Measurements from ENCODE around the gene LARGE1. TPM values are rescaled to one million over a fixed set of nuclear protein-coding genes. Genes with fewer than 3 reads are reported as not detected.

The LARGE1 gene
- total RNA-seq, 6 experiments from 2014 or later: 12.2 to 28.3 (median 15.2) TPM

DNA sequence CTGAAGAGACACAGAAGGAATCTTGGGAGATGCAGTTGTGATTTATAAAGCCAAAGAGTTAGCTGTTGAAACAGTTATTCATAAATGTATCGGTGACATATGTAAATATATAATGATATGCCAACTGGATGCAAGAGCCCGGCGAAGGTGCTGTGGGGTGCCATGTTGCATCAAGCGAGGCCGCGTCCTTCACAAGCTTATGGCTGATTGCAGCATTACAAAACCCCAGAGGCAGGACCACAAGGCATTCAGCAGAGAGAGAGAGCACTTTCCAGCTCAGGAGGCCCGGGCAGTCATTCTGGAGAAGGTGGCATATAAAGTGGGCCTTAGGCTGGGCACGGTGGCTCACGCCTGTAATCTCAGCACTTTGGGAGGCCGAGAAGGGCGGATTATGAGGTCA is 65.6 kb downstream of the LARGE1 start:
- intact Hi-C loops (cut with DNase I): no loop called here
- Histone ChIP-seq H3K4me1 (peaks cover 0 to 16% (median 4%) of the 10 kb centered on the region in 4 donors), H3K27ac (no peak overlapping the region), H3K27me3 (no peaks in the 10 kb centered on the region), H3K9me3 (no peaks in the 10 kb centered on the region), H3K36me3 (no peaks in the 10 kb centered on the region), H3K4me3 (no peak overlapping the region)
- ATAC-seq (no peak), DNase-seq (no peak)
- TF ChIP-seq, protein P1, sequence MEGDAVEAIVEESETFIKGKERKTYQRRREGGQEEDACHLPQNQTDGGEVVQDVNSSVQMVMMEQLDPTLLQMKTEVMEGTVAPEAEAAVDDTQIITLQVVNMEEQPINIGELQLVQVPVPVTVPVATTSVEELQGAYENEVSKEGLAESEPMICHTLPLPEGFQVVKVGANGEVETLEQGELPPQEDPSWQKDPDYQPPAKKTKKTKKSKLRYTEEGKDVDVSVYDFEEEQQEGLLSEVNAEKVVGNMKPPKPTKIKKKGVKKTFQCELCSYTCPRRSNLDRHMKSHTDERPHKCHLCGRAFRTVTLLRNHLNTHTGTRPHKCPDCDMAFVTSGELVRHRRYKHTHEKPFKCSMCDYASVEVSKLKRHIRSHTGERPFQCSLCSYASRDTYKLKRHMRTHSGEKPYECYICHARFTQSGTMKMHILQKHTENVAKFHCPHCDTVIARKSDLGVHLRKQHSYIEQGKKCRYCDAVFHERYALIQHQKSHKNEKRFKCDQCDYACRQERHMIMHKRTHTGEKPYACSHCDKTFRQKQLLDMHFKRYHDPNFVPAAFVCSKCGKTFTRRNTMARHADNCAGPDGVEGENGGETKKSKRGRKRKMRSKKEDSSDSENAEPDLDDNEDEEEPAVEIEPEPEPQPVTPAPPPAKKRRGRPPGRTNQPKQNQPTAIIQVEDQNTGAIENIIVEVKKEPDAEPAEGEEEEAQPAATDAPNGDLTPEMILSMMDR (IDR thresholded peaks at IDR 0.05): no peak
- no peak for TF ChIP-seq POLR2A (IDR thresholded peaks at IDR 0.05)
- 100% methylated on average over 2 of the region's 11 CpGs for WGBS (ENCODE audit: insufficient coverage, low coverage, low lambda C conversion rate, missing lambda C conversion rate)

GRCh38 chr22:33853200-33854097 is 66.8 kb downstream of the LARGE1 start:
- TF ChIP-seq POLR2A (IDR thresholded peaks at IDR 0.05): no peak
- TF ChIP-seq, protein P1 (IDR thresholded peaks at IDR 0.05): no peak
- peak overlapping the region; percentile 44 to 60 (median 57) for H3K4me3 ChIP-seq
- WGBS (ENCODE audit: insufficient coverage, low coverage, low lambda C conversion rate, missing lambda C conversion rate): 7% methylated on average over 8 of the region's 9 CpGs
- intact Hi-C loops (cut with DNase I): no loop called here
- H3K9me3 ChIP-seq: no peaks in the 10 kb centered on the region
- no peaks in the 10 kb centered on the region for H3K27me3 ChIP-seq
- H3K27ac ChIP-seq: peak overlapping the region; percentile 56 to 71 (median 61)
- DNase-seq (peak; percentile 77 to 82 (median 80)), ATAC-seq (peak; percentile 98 to 99 (median 98))
- peaks cover 0 to 16% (median 4%) of the 10 kb centered on the region in 4 donors for H3K4me1 ChIP-seq
- H3K36me3 ChIP-seq: no peaks in the 10 kb centered on the region

GRCh38 chr22:33851821-33852384 is 68.4 kb downstream of the LARGE1 start:
- Histone ChIP-seq H3K27me3 (no peaks in the 10 kb centered on the region), H3K27ac (no peak overlapping the region), H3K4me3 (no peak overlapping the region), H3K36me3 (no peaks in the 10 kb centered on the region), H3K4me1 (peaks cover 0 to 16% (median 4%) of the 10 kb centered on the region in 4 donors), H3K9me3 (no peaks in the 10 kb centered on the region)
- 39% methylated on average over 5 of the region's 5 CpGs for WGBS (ENCODE audit: insufficient coverage, low coverage, low lambda C conversion rate, missing lambda C conversion rate)
- DNase-seq (no peak), ATAC-seq (no peak)
- intact Hi-C loops (cut with DNase I): no loop called here
- TF ChIP-seq POLR2A (IDR thresholded peaks at IDR 0.05): no peak
- TF ChIP-seq, protein P1 (IDR thresholded peaks at IDR 0.05): no peak

DNA sequence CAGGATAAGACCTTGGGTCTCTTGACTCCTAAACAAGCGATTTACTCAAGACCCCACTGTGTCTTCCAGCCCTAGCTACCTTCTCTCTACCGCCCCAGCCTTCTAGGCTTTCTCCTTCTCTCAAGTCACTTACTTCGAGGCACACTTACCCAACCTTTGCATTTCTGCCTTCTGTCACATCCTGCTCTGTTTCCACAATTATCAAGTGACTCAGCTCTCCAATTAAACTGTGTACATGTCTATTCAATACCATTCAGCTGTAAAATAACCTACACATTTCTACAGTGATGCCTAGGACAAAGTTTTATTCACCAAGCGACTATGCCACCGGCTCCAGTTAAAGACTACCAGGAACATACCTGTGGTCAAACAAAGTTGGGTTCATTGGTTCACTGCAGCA is 69.0 kb downstream of the LARGE1 start:
- no peak overlapping the region for H3K27ac ChIP-seq
- H3K9me3 ChIP-seq: no peaks in the 10 kb centered on the region
- peaks cover 0 to 16% (median 4%) of the 10 kb centered on the region in 4 donors for H3K4me1 ChIP-seq
- WGBS (ENCODE audit: insufficient coverage, low coverage, low lambda C conversion rate, missing lambda C conversion rate): 88% methylated on average over 3 of the region's 5 CpGs
- no peak for DNase-seq
- H3K36me3 ChIP-seq: no peaks in the 10 kb centered on the region
- intact Hi-C loops (cut with DNase I): no loop called here
- no peaks in the 10 kb centered on the region for H3K27me3 ChIP-seq
- TF ChIP-seq, protein P1 (IDR thresholded peaks at IDR 0.05): no peak
- no peak for TF ChIP-seq POLR2A (IDR thresholded peaks at IDR 0.05)
- no peak for ATAC-seq
- H3K4me3 ChIP-seq: no peak overlapping the region
